HG02870 (cell line): ENCODE results near the gene GAS2.

Source experiments
- ATAC-seq: cut with Tn5 transposase; IDR thresholded peaks from one replicate; pipeline ENCODE4 v1.9.1; 2021; ENCODE audit warnings: mild to moderate bottlenecking, moderate library complexity; ENCODE audit not compliant: unreplicated experiment

Gene GAS2

DNA sequence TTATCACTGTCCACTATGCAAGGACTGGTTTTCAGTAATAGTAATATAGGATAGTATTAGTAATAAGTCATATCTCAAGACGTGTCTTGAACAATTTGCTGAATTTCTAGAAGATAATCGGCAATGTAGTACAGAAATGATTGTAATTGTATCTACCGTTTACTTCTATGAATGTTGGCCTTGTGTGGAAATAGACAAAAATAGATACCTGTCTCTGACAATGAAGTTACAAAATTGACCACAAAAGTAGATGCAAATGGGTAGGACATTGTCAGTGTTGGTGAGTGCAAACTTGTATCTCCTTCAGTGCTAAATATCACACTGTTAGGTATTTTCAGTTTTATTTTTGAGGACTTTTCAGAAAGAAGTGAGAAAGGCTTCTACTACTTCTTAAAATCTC, 120.1 kb downstream of the GAS2 start:
- ATAC-seq: peak; percentile 93

DNA sequence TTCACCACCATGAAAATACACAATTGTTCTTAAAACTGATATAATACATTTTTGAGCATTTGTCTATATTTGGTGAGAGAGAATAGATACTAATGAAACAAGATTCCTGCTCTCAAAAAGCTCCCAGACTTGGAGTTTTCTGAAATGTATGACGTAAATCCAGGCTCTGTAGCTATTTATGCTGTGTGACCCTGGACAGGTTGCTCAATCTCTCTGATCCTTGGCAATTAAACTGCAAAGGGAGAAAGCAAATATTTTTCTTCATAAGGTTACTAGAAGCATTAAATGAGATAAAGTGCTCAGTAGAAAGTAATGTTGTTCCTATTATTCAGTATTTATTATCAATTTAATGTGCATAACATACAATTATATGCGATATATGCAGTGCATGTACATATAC, 120.6 kb downstream of the GAS2 start:
- ATAC-seq: no peak

DNA sequence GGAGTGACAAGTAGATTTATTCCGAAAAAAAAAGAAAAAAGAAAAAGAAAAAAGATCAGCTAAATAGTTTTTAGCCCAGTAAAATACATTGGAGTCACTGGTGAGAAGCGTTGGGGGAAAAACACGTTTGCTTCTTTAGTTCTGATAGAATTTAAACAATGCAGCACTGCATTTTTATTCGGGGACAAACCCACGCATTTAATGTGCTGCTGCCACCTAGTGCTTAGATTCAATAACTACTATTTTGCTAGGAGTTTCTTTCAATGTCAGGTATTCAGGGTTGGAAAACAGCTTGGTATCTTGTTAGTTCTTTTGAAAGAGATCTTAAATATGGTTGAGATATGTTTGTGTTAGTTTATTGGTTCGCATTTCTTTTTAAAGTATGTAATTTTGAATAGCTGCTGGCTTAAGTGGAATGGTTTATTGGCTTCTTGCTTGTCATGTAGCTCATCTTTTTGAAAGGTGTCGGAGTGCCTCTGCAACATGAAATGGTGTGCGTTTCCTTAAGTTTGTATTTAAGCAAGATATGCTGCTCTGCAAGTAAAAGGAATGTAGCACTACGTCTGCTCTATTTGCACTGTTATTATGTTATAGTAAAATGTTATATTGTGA, 121.2 kb downstream of the GAS2 start:
- no peak for ATAC-seq

DNA sequence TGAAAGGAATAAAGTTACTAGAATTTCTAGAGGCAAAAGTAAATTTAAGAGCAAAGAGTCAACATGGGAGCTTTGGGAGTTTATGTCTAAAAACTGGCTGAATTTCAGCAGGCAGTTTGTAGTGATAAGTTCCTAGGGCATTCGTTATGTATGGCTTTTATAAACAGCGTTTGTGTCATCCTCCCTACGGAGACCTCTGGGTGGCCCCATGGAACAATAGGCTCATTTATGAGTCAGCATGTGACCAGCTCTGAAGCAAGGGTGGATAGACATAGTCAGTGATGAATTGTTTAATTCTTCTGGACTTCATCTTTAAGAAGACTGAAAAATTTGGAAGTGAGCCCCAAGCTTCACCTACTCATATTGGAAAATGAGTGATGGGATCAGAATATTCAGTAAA, 126.1 kb downstream of the GAS2 start:
- ATAC-seq: no peak

DNA sequence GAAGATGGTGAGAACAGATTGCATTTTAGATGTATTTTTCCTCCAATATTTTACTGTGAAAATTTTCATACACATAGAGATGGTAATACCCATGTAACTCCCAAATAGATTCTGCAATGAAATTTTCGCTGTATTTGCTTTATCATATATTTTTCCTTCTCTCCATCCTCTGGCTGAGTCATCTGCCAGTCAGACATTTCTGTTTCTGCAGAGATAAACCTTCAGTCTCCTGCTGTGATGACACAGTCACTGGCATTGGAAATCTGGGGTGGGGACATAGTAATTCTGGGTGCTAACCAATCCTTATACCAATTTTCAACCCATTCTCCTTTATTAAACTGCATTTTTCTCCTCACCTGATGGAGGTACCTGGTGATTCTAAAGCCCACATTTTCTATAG, 129.5 kb downstream of the GAS2 start:
- ATAC-seq: no peak

DNA sequence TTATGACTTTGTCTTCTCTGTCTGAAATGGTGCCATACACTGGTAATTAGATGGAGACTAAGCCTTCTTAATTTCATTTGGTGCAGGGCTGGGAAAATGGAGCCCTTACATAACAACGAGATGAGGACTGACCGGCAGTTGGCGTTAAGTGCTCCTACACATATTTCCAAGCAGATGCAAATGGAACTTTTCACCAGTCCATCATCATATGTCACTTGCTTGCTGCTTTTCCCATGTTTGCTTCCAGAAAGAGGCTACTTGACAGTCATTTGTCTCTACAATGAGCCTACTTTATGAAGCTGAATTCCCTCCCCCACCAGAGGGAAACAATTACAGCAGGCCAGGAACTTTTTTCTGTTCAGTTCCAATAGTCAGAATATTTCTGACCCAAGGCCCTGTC, 130.6 kb downstream of the GAS2 start:
- ATAC-seq: no peak

DNA sequence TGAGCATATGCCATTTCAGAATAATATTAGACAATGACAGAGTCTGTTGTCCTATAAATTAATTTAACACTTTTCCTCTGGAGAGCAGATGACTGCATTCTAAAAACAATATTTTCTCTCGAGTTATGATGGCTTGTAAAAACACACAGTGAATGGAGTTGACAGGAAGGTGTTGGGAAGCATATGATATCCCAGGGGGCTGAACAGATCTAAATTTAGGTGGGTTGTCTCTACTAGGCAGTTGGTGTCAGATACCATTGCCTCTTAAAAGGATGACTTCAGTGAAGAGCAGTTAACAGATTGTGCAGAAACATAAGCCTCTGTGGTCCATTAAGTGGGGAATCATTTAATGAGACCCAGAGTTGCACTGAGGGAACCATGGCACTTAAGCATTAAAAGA, 132.5 kb downstream of the GAS2 start:
- ATAC-seq: no peak

DNA sequence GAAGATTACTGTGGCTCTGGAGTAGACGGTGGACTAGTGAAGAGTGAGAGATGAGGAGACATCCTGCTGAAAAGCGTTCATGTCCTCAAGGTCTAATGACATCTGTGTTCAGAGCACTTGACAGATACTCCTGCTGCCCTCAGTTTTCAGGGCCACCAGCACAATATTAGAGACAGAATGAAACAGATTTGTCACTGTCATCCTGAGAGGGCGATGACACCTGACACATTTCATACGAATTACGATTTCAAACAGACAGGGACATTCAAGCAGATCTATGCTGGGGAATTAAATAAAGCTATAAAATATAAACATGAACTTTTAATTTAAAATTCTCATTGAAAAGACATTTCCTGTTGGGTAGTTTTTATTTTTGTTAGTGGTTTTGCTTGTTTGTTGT, 134.1 kb downstream of the GAS2 start:
- ATAC-seq: no peak

DNA sequence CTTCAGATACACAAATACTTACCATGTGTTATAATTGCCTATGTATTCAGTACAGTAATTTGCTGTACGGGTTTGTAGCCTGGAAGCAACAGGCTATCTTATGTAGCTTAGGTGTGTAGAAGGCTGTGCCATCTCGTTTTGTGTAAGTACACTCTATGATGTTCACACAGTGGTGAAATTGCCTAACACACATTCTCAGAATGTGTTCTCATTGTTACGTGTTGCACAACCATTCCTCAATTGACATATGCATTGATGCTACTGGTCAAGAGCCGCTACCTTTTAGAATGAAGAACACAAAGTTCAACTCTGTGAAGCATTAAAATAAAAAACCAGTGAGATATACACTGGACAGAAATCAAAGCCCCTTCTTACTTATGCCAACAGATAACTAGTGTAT, 136.4 kb downstream of the GAS2 start:
- ATAC-seq: no peak

DNA sequence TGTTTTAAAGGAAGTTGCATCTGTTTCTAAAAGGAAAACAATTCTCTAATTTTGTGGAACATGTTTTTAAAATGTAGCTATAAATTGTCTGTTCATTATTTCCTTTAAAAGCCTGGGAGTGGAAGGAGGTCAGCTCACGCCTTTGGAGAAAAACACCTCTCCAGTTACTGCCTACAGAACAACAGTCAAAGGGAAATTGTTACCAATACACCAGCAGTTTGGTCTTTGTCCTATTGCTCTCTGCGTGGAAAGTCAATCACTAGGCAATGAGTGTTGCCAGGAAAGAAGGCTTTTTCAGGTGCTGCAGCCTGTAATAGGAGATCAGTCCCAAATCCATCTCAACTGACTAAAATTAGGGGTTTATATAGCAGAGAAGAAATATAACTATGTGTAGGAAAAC, 141.0 kb downstream of the GAS2 start:
- ATAC-seq: no peak

DNA sequence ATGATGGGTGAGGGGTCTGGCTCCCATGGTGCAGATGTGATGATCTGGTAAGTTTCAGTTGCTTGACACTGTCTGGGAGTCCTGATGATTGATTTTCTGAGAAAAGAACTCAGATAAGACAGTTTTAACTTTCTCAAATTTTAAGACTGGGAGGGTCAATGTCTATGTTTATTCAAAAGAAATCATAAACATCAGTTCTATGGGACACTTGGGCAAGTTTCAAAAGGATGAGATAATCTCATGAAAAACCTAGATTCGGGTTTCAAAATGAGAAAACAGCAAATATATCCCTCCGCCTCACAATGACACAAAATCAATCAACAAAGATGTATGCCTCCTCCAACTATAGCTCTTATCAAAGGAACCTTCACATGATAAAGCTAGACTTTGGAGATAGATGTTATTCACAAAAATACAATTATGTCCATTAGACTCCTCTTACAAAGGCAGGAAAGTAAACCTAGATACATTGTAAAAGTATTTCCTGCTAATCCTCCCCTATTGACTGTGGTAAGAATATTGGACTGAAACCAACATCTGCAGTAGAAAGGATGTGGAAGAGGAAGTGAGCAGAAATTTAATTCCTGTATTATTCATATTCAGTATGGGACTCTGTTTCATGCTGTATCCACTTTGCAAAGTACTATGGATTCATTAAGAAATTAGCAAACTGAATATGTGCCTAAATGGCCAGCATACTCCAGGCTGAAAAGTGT, 141.6 kb downstream of the GAS2 start:
- peak; percentile 97 for ATAC-seq

DNA sequence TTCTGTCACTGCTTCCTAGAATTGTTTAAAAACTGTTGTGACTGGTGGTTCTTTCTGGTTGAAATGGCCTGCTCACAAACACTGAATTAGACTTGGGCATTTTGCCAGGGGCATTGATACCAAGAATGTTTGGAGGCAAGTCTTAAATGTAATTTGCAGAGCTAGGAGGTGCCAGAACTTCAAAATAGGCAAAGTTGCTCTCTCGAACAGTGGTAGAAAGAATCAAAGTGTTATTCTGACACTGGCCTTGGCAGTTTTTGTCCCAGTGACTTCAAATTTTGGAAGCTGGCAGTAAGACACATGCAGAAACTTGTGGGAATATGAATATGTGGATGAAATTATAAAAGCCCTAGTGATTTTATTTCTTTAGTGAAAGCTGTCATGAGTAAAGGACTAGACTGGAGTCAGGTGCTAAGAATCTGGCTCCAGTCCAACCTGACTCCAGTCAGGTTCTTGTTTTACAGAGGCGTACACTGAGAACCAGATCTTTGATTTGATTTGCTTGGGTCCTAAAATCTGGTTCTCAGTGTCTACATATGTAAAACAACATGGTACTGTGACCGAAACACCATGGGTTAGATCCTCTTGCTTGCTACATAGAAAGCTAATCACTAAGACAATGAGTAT, 142.3 kb downstream of the GAS2 start:
- peak; percentile 16 for ATAC-seq

DNA sequence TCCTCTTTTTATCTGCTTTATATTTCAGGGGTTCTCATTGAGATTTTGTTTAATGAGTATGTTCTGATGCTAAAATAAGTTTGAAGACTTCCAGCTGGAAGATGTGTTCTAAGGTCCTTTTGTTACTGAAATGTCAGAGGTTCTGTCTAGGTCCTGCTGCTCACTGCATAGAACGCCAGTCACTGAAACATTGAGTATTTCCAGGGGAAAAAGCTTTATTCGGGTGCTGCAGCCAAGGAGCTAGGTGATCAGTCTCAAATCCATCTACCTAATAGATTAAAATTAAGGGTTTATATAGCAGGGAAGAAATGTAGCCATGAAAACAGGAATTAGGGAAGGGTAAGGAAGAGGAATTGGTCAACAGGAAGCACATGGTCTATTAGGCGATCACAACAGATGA, 143.5 kb downstream of the GAS2 start:
- ATAC-seq: no peak

DNA sequence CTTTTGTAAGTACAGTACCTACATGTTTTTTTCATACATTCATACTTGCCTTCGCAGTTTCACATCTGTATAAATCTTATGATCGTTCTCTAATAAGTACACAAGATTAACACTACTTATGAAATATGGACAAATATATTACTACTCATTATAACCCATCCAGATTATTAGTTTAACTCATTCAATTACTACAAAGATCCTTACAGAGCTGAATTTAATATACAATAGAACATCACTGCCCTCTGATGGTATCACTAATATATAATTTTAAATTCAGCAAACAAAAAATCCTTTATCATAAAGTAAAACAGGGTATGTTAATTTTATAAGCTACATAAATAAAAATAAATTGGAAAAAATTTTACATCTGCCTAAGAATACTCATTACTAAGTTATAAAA, 155.8 kb downstream of the GAS2 start:
- ATAC-seq: no peak

DNA sequence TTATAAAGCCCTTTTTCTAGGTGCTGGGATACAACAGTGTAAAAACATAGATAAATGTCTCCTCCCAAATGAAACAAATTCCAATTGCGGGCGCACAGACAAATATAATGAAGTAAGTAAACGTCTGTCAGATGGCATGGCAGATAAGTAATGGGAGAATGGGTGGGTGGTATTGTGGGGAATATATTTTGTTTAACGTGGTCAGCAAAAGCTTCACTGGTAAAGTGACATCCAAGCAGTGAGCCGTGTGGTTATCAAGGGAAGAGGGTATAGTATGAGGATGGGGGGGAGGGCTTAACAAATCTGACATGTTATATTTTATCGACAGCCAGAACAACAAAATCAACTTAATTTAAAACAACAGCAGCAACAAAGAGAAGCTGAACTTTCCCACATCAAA, 162.0 kb downstream of the GAS2 start:
- ATAC-seq: no peak

DNA sequence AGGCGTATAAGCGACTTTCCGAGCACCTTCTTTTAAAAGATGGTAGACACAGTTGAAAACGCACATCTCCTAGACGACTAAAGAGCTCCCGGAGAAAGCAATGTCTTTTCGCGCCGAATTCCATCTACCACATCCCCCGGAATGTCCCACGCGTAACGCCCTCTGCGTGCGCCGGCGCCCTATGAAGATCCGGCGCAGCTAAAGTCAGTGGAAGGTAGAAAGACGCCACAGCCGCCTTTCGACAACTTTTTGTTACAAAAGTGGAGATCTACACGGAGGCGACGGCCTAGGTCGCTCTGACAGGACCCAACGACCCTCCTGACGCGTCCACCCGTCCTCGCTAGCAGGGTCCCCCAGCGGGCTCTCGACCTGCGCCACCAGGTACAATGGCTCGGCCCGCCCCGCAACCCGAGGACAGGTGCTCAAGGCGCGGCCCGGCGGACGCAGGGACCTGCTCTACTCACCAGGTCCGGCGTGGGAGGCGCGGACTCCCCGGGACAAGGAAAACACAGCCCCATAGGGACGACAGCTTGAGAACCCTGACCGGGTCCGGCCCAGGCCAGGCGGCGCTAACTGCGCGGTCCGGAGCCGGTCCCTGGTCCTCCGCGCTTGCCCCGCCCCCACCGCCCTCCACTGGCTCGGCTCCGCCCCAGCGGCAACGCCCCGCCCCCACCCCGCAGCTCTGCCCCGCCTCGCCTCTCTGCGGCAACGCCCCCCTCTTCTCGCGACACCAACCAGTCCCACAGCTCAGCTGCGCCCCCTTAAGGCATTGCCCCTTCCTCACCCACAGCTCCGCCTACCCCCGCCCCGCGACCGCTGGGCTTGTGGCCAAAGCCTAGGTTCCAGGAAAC, 163.0 kb downstream of the GAS2 start, which contains the start of gene SVIP:
SVIP (minus strand) TSS at position 571 of the 851 bp plus-strand sequence; CDS start at position 518, 53 bp downstream.
- ATAC-seq: peak; percentile 89

DNA sequence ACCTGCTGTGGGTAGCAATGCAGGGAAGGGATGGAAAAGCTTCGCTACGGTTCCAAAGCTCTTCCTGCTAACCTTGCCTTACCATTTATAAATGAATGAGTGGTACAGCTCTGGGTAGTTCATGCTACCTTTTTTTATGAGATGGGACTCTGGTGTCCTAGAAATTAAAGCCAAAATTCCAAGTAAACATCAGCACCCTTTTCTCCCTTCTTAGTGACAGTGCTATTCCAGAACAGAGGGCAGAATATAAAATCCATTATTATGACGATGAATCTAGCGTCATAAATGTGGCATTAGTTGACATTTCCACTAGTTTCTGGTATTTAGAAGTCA, 163.6 kb downstream of the GAS2 start:
- ATAC-seq: no peak

DNA sequence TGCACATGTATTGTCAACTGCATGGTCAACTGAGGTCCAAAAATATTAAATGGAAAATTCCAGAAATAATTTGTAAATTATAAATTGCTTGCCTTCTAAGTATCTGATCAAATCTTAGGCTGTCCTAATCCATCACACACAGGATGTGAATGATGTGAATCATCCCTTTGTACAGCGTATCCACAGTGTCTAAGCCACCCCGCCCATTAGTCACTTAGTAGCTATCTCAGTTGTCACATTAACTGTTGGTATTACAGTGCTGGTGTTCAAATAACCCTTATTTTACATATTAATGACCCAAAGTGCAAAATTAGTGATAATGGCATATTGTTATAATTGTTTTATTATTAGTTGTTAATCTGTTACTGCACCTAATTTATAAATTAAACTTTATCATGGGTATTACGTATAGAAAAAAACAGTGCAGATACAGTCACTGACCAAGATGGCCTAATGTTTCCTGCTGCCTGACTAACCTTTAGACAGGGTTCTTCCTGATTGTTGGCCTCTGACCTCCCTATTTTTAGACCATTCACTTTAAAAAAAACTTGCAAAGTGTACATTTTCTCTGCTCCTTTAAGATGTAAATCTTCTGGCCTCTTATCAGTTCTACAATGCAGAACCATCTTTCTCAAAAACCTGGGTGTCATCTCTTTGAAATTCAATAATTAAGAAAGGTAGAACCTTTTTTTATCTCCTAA, 166.1 kb downstream of the GAS2 start:
- ATAC-seq: no peak

DNA sequence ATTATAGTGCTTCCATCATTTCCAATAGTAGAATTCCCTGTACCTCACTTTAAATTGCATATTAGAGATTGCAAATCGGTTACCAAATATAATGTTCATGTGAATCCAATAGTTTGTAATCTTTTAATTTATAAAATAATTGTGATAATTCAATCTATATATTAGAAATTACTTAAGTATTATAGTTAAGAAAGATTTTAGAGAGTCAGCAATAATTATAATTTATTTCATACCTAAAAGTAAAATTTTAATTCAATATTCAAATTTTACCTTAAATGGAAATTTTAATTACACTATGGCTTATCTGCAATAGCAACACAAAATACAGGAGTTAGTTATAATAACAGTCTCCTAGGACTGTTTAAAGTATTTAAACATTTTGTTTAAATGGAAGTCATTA, 180.3 kb downstream of the GAS2 start:
- no peak for ATAC-seq

DNA sequence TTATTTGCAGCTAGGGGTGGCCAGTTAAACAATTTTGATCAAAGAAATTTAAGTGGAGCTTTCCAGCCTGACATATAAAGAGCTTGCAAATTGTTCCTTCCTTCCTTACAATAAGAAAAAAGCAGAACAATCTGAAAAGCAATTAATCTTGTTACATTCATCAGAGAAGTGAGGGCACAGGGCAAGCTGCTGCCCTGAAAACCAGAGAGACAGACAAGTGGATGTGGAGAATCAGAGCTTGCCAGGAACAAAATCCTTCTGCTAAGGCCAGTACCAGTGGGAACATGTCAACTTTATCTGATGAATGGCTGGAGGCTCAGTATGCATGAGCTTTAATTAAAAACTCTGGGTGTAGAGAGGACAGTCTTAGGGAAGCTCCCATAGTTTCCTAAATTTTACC, 185.1 kb downstream of the GAS2 start:
- ATAC-seq: no peak

DNA sequence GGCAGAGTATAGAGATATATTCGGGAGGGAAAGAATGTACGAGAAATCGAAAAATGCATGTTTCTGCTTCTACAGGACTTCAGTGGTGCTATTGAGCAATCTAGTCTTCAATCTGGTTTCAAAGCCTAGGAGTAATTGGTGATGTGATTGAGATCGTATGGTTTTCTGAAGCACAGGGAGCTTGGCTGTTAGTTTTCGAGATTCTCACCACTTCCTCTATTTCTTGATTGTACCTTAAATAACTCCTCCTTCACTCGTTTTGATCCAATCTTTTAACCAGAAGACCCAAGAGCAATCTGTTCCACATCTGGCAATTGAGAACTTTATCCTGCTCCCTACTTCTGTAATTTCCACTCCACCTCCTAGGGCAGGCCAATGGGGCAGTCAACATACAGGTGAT, 193.3 kb downstream of the GAS2 start:
- no peak for ATAC-seq
